HG02870 (cell line): ENCODE measurements around the gene OS9.

ENCODE experiments used
- ATAC-seq: cut with Tn5 transposase; IDR thresholded peaks from one replicate; pipeline ENCODE4 v1.9.1; 2021; ENCODE audit warnings: mild to moderate bottlenecking, moderate library complexity; ENCODE audit not compliant: unreplicated experiment

OS9 gene

GRCh38 chr12:57735198-57735855 lies 41.4 kb downstream of the OS9 start:
- ATAC-seq, result no peak

GRCh38 chr12:57735952-57736740 lies 42.2 kb downstream of the OS9 start:
- ATAC-seq, result no peak

- ATAC-seq, result no peak
Observed at GRCh38 chr12:57736741-57737466, 43.0 kb downstream of the OS9 start.

- no peak for ATAC-seq
Observed at GRCh38 chr12:57737467-57738460, 43.8 kb downstream of the OS9 start.

- ATAC-seq, result no peak
Observed at GRCh38 chr12:57738661-57739237, 44.8 kb downstream of the OS9 start, which contains the start of gene AGAP2. Gene AGAP2, minus strand, starts transcription at chr12:57738742. Its CDS starts 496 bp downstream, at chr12:57738246.

- ATAC-seq, result no peak
Observed at GRCh38 chr12:57739387-57739786, 45.5 kb downstream of the OS9 start.

GRCh38 chr12:57739914-57740538 lies 46.1 kb downstream of the OS9 start:
- ATAC-seq, result no peak

- peak; percentile 36 for ATAC-seq
Observed at GRCh38 chr12:57740656-57741412, 46.9 kb downstream of the OS9 start.

GRCh38 chr12:57741413-57741789 lies 47.5 kb downstream of the OS9 start:
- ATAC-seq, result no peak

- peak; percentile 50 for ATAC-seq
Observed at GRCh38 chr12:57741844-57742738, 48.2 kb downstream of the OS9 start.

- no peak for ATAC-seq
Observed at GRCh38 chr12:57743769-57744168, 49.8 kb downstream of the OS9 start.

- ATAC-seq, result peak; percentile 29
Observed at GRCh38 chr12:57744194-57744776, 50.4 kb downstream of the OS9 start.

GRCh38 chr12:57744777-57745484 lies 51.0 kb downstream of the OS9 start, which contains the start of gene TSPAN31:
Gene TSPAN31, plus strand, starts transcription at chr12:57745039. Its CDS starts 116 bp downstream, at chr12:57745155.
- peak; percentile 82 for ATAC-seq

GRCh38 chr12:57745485-57745881 lies 51.6 kb downstream of the OS9 start:
- ATAC-seq, result no peak

GRCh38 chr12:57746025-57746424 lies 52.1 kb downstream of the OS9 start:
- ATAC-seq, result no peak

- no peak for ATAC-seq
Observed at GRCh38 chr12:57749061-57749460, 55.1 kb downstream of the OS9 start.
